Astrocyte (in vitro differentiated cells and primary cell): ENCODE results near the gene SYCN. TPM values are rescaled to one million over a fixed set of nuclear protein-coding genes. Genes with fewer than 3 reads are reported as not detected.

Source experiments
- DNase-seq: peaks from one replicate; pipeline ENCODE4 v3.0.0-alpha.2; 2010; ENCODE audit warnings: low read depth
- FAIRE-seq: peaks from 2 replicates; lab custom pipeline; 2011; peaks lifted over from hg19 to GRCh38; lab: Jason Lieb, UNC
- H2AFZ ChIP-seq: 2 replicates; pipeline ENCODE4 v1.6.0; 2012; ENCODE audit warnings: low read depth, low read length, inconsistent platforms
- H3K27ac ChIP-seq: 2 replicates; pipeline ENCODE4 v1.5.1; 2011; ENCODE audit warnings: low read depth, low read length, inconsistent platforms
- H3K27me3 ChIP-seq: 2 replicates; pipeline ENCODE4 v1.6.0; 2011; ENCODE audit warnings: low read length, inconsistent platforms; ENCODE audit not compliant: insufficient read depth
- H3K36me3 ChIP-seq: 2 replicates; pipeline ENCODE4 v1.5.1; 2011; ENCODE audit warnings: low read length, inconsistent platforms; ENCODE audit not compliant: insufficient read depth
- H3K4me1 ChIP-seq: 2 replicates; pipeline ENCODE4 v1.5.1; 2011; ENCODE audit warnings: low read length, inconsistent platforms; ENCODE audit not compliant: insufficient read depth
- H3K4me2 ChIP-seq: 2 replicates; pipeline ENCODE4 v1.6.0; 2012; ENCODE audit warnings: low read length, inconsistent platforms
- H3K4me3 ChIP-seq: 2 replicates; pipeline ENCODE4 v1.5.1; 2011; ENCODE audit warnings: low read depth, mild to moderate bottlenecking, low read length, inconsistent platforms; ENCODE audit not compliant: insufficient read depth
- H3K79me2 ChIP-seq: 2 replicates; pipeline ENCODE4 v1.6.0; 2012; ENCODE audit warnings: mild to moderate bottlenecking, low read length, inconsistent platforms; ENCODE audit not compliant: insufficient read depth
- H3K9ac ChIP-seq: 2 replicates; pipeline ENCODE4 v1.6.0; 2012; ENCODE audit warnings: mild to moderate bottlenecking, low read length, inconsistent platforms
- H3K9me3 ChIP-seq: 2 replicates; pipeline ENCODE4 v1.5.1; 2012; ENCODE audit warnings: low read depth, mild to moderate bottlenecking, low read length, inconsistent platforms; ENCODE audit not compliant: insufficient read depth
- H4K20me1 ChIP-seq: 2 replicates; pipeline ENCODE4 v1.6.0; 2012; ENCODE audit warnings: low read length, inconsistent platforms; ENCODE audit not compliant: insufficient read depth
- H3K27ac Mint-ChIP-seq: one replicate; pipeline ENCODE4 v1.8.0; 2021; ENCODE audit warnings: mild to moderate bottlenecking, mixed read lengths; ENCODE audit not compliant: unreplicated experiment
- H3K27me3 Mint-ChIP-seq: one replicate; pipeline ENCODE4 v1.8.0; 2021; ENCODE audit warnings: low read depth, mixed read lengths; ENCODE audit not compliant: unreplicated experiment
- H3K36me3 Mint-ChIP-seq: one replicate; pipeline ENCODE4 v1.8.0; 2021; ENCODE audit warnings: low read depth, mixed read lengths; ENCODE audit not compliant: unreplicated experiment
- H3K4me1 Mint-ChIP-seq: one replicate; pipeline ENCODE4 v1.8.0; 2021; ENCODE audit warnings: low read depth, mixed read lengths; ENCODE audit not compliant: unreplicated experiment
- H3K4me3 Mint-ChIP-seq: one replicate; pipeline ENCODE4 v1.8.0; 2021; ENCODE audit warnings: mild to moderate bottlenecking, moderate library complexity, mixed read lengths; ENCODE audit not compliant: unreplicated experiment
- H3K9me3 Mint-ChIP-seq: one replicate; pipeline ENCODE4 v1.8.0; 2021; ENCODE audit warnings: mild to moderate bottlenecking, mixed read lengths; ENCODE audit not compliant: unreplicated experiment
- CTCF ChIP-seq: IDR thresholded peaks from 2 replicates; pipeline ENCODE4 v1.5.1; 2011; ENCODE audit warnings: low read depth, mild to moderate bottlenecking, inconsistent platforms, low read length, moderate library complexity; ENCODE audit not compliant: insufficient read depth
- EZH2 ChIP-seq: IDR thresholded peaks from 2 replicates; pipeline ENCODE4 v1.6.1; 2012; ENCODE audit warnings: mild to moderate bottlenecking, low read length, inconsistent platforms; ENCODE audit not compliant: insufficient read depth
- total RNA-seq: library from RNA; stranded (reverse); gene quantifications from 2 replicates; pipeline ENCODE4 v1.2.1, GENCODE V29; 2021

The SYCN gene
- total RNA-seq, 1 donor from 2014 or later = not detected

- no peaks in the 10 kb centered on the region for H3K79me2 ChIP-seq
- H3K4me2 ChIP-seq = no peak overlapping the region
- Mint-ChIP-seq H3K36me3 (no peaks in the 10 kb centered on the region), H3K4me1 (no peaks in the 10 kb centered on the region), H3K27me3 (peaks cover 35% of the 10 kb centered on the region), H3K9me3 (peaks cover 9% of the 10 kb centered on the region), H3K4me3 (no peak overlapping the region), H3K27ac (no peak overlapping the region)
- no peaks in the 10 kb centered on the region for H3K4me1 ChIP-seq
- no peaks in the 10 kb centered on the region for H3K36me3 ChIP-seq
- no peak overlapping the region for H3K4me3 ChIP-seq
- DNase-seq (no peak), FAIRE-seq (no peak)
- H3K9ac ChIP-seq = no peak overlapping the region
- peaks cover 3% of the 10 kb centered on the region for H3K27me3 ChIP-seq
- H3K9me3 ChIP-seq = no peaks in the 10 kb centered on the region
- no peak overlapping the region for H3K27ac ChIP-seq
- TF ChIP-seq EZH2 (no peak), CTCF (peak; percentile 5)
- no peak overlapping the region for H2AFZ ChIP-seq
- H4K20me1 ChIP-seq = no peaks in the 10 kb centered on the region
Measured at GRCh38 chr19:39212375-39212742, 8.3 kb upstream of the SYCN start.

GRCh38 chr19:39211731-39212374 lies 7.8 kb upstream of the SYCN start:
- no peak overlapping the region for H3K27ac Mint-ChIP-seq

More at GRCh38 chr19:39211731-39212374, 7.8 kb upstream of the SYCN start:
- Histone ChIP-seq H3K9ac (no peak overlapping the region), H3K4me1 (no peaks in the 10 kb centered on the region), H3K36me3 (no peaks in the 10 kb centered on the region), H4K20me1 (no peaks in the 10 kb centered on the region), H3K27me3 (peaks cover 3% of the 10 kb centered on the region), H2AFZ (no peak overlapping the region), H3K4me3 (no peak overlapping the region), H3K9me3 (no peaks in the 10 kb centered on the region), H3K27ac (no peak overlapping the region), H3K79me2 (no peaks in the 10 kb centered on the region), H3K4me2 (no peak overlapping the region)
- peaks cover 5% of the 10 kb centered on the region for H3K9me3 Mint-ChIP-seq
- DNase-seq (no peak), FAIRE-seq (no peak)
- TF ChIP-seq CTCF = no peak
- no peak for TF ChIP-seq EZH2
- H3K4me1 Mint-ChIP-seq = no peaks in the 10 kb centered on the region
- no peaks in the 10 kb centered on the region for H3K36me3 Mint-ChIP-seq
- no peak overlapping the region for H3K4me3 Mint-ChIP-seq
- H3K27me3 Mint-ChIP-seq = peaks cover 30% of the 10 kb centered on the region
